HepG2 (cell line): ENCODE results near the gene MYL12B. TPM values are rescaled to one million over a fixed set of nuclear protein-coding genes. Genes with fewer than 3 reads are reported as not detected.
A peak's percentile ranks its signal among the peaks of the same experiment; 100 is the strongest.

Source experiments
- ATF6 ChIP-seq: sonication (generic); formaldehyde crosslinking; conservative IDR thresholded peaks from 2 replicates; pipeline ENCODE4 v1.4.0; 2020; ENCODE audit warnings: missing genetic modification reagents
- CENPX ChIP-seq: sonication (generic); formaldehyde crosslinking; IDR thresholded peaks from 2 replicates; pipeline ENCODE4 v1.9.0; 2021; ENCODE audit warnings: mild to moderate bottlenecking, missing genetic modification reagents, moderate library complexity
- CHCHD3 ChIP-seq: sonication (generic); formaldehyde crosslinking; IDR thresholded peaks from 2 replicates; pipeline ENCODE4 v1.8.0; 2022; ENCODE audit warnings: mild to moderate bottlenecking, missing genetic modification reagents, moderate library complexity
- GMEB2 ChIP-seq: IDR thresholded peaks from 2 replicates; pipeline ENCODE4 v1.6.1; 2016; ENCODE audit warnings: missing biosample characterization, missing genetic modification reagents, low read depth
- MAF1 ChIP-seq: sonication (generic); formaldehyde crosslinking; IDR thresholded peaks from 2 replicates; pipeline ENCODE4 v1.5.0; 2020; ENCODE audit warnings: missing genetic modification reagents, borderline replicate concordance
- NCOA2 ChIP-seq: sonication (generic); formaldehyde crosslinking; IDR thresholded peaks from 2 replicates; pipeline ENCODE4 v1.8.0; 2022; ENCODE audit warnings: inconsistent platforms
- PLSCR1 ChIP-seq: sonication (generic); formaldehyde crosslinking; IDR thresholded peaks from 2 replicates; pipeline ENCODE4 v1.5.0; 2020; ENCODE audit warnings: missing genetic modification reagents, mild to moderate bottlenecking, borderline replicate concordance
- POGZ ChIP-seq: sonication (generic); formaldehyde crosslinking; IDR thresholded peaks from 2 replicates; pipeline ENCODE4 v1.4.0; 2020; ENCODE audit warnings: mild to moderate bottlenecking, missing genetic modification reagents
- SMAD3 ChIP-seq: sonication (generic); formaldehyde crosslinking; IDR thresholded peaks from 2 replicates; pipeline ENCODE4 v1.4.0; 2020; ENCODE audit warnings: missing genetic modification reagents
- ZBTB20 ChIP-seq: sonication (generic); formaldehyde crosslinking; IDR thresholded peaks from 2 replicates; pipeline ENCODE4 v1.8.1; 2023; ENCODE audit warnings: missing genetic modification reagents, low read depth, mild to moderate bottlenecking, borderline replicate concordance
- ZFP36 ChIP-seq: fragments of 150-350 bp; IDR thresholded peaks from 2 replicates; pipeline ENCODE4 v1.6.1; 2018; ENCODE audit warnings: borderline replicate concordance, low read length, low read depth; ENCODE audit not compliant: partially characterized antibody
- ZFP62 ChIP-seq: sonication (generic); formaldehyde crosslinking; IDR thresholded peaks from 2 replicates; pipeline ENCODE4 v1.4.0; 2020; ENCODE audit warnings: missing genetic modification reagents
- ZNF251 ChIP-seq: sonication (generic); formaldehyde crosslinking; IDR thresholded peaks from 2 replicates; pipeline ENCODE4 v1.9.0; 2021; ENCODE audit warnings: mild to moderate bottlenecking, missing genetic modification reagents
- ZNF354B ChIP-seq: sonication (generic); formaldehyde crosslinking; IDR thresholded peaks from 2 replicates; pipeline ENCODE4 v1.8.0; 2022; ENCODE audit warnings: mild to moderate bottlenecking, missing genetic modification reagents
- ZNF557 ChIP-seq: sonication (generic); formaldehyde crosslinking; IDR thresholded peaks from 2 replicates; pipeline ENCODE4 v1.4.0; 2020; ENCODE audit warnings: missing genetic modification reagents
- polyA plus RNA-seq, 8 experiments: library from polyadenylated mRNA; depleted of rRNA in 3 of 8; stranded (reverse) in 7 of 8; unstranded in 1 of 8; fragments of >200 nt; fragmentation: Illumina TruSeq in 4 of 8; extraction: Trizol in 4 of 8; gene quantifications; 2 replicates each; pipeline versions ENCODE4 v1.2.1 to v1.2.3, GENCODE V29; 2011 to 2016; ENCODE audit warnings: low read depth in 4 of 8, missing spikeins in 1 of 8, mixed read lengths in 1 of 8; ENCODE audit not compliant: insufficient read depth in 1 of 8
- total RNA-seq, 5 experiments: library from RNA; depleted of rRNA; stranded (reverse); fragments of >200 nt; fragmentation: Illumina TruSeq; extraction: Trizol; gene quantifications; 2 replicates each; pipeline ENCODE4 v1.2.3, GENCODE V29; 2016; ENCODE audit warnings: low read depth in 1 of 5
- TF ChIP-seq, protein P1 (sequence below): sonication (generic); formaldehyde crosslinking; conservative IDR thresholded peaks from 2 replicates; pipeline ENCODE4 v1.8.0; 2022; ENCODE audit warnings: low read depth, missing genetic modification reagents
- TF ChIP-seq, protein P2 (sequence below): sonication (generic); formaldehyde crosslinking; IDR thresholded peaks from 2 replicates; pipeline ENCODE4 v1.4.0; 2020; ENCODE audit warnings: missing genetic modification reagents
- TF ChIP-seq, protein P3 (sequence below), 2 experiments: sonication (generic) in 1 of 2; formaldehyde crosslinking in 1 of 2; IDR thresholded peaks; 2 replicates each; pipeline versions ENCODE4 v1.5.1 to v1.6.1; 2011 to 2020; ENCODE audit warnings: borderline replicate concordance in 1 of 2, low read depth in 1 of 2, low read length in 1 of 2, mild to moderate bottlenecking in 1 of 2, missing genetic modification reagents in 1 of 2, moderate library complexity in 1 of 2
- TF ChIP-seq, protein P4 (sequence below): sonication (generic); IDR thresholded peaks from 2 replicates; pipeline ENCODE4 v1.6.1; 2016; ENCODE audit warnings: low read depth, borderline replicate concordance

MYL12B gene
- total and polyA plus RNA-seq, 2 of the 13 experiments (the other 11 are each of a cell fraction or from before 2014, with no cell fraction given): 265 to 340 TPM

DNA sequence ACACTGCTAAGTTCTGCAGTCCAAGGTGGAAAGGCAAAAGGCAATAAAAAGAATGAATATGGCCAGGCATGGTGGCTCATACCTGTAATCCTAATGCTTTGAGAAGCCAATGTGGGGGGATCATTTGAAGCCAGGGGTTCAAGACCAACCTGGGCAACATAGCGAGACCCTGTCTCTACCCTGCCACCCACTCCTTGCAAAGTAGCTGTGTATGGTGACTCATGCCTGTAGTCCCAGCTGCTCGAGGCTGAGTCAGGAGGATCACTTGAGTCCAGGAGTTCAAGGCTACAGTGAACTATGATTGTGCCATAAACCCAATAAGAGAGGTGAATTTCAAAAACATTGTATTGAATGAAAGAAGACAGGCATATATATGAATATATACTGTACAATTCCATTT, 2.4 kb downstream of the MYL12B start (continued):
- TF ChIP-seq, protein P1, sequence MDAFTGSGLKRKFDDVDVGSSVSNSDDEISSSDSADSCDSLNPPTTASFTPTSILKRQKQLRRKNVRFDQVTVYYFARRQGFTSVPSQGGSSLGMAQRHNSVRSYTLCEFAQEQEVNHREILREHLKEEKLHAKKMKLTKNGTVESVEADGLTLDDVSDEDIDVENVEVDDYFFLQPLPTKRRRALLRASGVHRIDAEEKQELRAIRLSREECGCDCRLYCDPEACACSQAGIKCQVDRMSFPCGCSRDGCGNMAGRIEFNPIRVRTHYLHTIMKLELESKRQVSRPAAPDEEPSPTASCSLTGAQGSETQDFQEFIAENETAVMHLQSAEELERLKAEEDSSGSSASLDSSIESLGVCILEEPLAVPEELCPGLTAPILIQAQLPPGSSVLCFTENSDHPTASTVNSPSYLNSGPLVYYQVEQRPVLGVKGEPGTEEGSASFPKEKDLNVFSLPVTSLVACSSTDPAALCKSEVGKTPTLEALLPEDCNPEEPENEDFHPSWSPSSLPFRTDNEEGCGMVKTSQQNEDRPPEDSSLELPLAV (CRISPR knock-in tag): no peak
- TF ChIP-seq ZNF557 (no peak), ZNF251 (no peak), CENPX (CRISPR knock-in tag) (no peak), ZBTB20 (CRISPR knock-in tag) (no peak), PLSCR1 (no peak), ATF6 (no peak), MAF1 (CRISPR knock-in tag) (no peak), SMAD3 (CRISPR knock-in tag) (no peak), POGZ (CRISPR knock-in tag) (peak; percentile 40; the same call in 1 of the 2 replicates), ZNF354B (CRISPR knock-in tag) (no peak), ZFP36 (no peak), NCOA2 (0 out of 2 replicates have a peak, but pooled peaks have one; percentile 25), GMEB2 (CRISPR knock-in tag) (no peak), CHCHD3 (CRISPR knock-in tag) (no peak), ZFP62 (CRISPR knock-in tag) (no peak)
- TF ChIP-seq, protein P2, sequence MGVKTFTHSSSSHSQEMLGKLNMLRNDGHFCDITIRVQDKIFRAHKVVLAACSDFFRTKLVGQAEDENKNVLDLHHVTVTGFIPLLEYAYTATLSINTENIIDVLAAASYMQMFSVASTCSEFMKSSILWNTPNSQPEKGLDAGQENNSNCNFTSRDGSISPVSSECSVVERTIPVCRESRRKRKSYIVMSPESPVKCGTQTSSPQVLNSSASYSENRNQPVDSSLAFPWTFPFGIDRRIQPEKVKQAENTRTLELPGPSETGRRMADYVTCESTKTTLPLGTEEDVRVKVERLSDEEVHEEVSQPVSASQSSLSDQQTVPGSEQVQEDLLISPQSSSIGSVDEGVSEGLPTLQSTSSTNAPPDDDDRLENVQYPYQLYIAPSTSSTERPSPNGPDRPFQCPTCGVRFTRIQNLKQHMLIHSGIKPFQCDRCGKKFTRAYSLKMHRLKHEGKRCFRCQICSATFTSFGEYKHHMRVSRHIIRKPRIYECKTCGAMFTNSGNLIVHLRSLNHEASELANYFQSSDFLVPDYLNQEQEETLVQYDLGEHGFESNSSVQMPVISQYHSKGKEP (CRISPR knock-in tag): no peak
- TF ChIP-seq, protein P3, sequence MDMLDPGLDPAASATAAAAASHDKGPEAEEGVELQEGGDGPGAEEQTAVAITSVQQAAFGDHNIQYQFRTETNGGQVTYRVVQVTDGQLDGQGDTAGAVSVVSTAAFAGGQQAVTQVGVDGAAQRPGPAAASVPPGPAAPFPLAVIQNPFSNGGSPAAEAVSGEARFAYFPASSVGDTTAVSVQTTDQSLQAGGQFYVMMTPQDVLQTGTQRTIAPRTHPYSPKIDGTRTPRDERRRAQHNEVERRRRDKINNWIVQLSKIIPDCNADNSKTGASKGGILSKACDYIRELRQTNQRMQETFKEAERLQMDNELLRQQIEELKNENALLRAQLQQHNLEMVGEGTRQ (IDR thresholded peaks at IDR 0.05; ENCODE audit: low read depth, low read length): no peak
- TF ChIP-seq, protein P3 (CRISPR knock-in tag; IDR thresholded peaks at IDR 0.05; ENCODE audit: borderline replicate concordance): no peak
- TF ChIP-seq, protein P4, sequence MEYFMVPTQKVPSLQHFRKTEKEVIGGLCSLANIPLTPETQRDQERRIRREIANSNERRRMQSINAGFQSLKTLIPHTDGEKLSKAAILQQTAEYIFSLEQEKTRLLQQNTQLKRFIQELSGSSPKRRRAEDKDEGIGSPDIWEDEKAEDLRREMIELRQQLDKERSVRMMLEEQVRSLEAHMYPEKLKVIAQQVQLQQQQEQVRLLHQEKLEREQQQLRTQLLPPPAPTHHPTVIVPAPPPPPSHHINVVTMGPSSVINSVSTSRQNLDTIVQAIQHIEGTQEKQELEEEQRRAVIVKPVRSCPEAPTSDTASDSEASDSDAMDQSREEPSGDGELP: peak; percentile 88; the same call in 1 of the 2 replicates
